ENCODE measurements around the gene SEMA6B.

DNA sequence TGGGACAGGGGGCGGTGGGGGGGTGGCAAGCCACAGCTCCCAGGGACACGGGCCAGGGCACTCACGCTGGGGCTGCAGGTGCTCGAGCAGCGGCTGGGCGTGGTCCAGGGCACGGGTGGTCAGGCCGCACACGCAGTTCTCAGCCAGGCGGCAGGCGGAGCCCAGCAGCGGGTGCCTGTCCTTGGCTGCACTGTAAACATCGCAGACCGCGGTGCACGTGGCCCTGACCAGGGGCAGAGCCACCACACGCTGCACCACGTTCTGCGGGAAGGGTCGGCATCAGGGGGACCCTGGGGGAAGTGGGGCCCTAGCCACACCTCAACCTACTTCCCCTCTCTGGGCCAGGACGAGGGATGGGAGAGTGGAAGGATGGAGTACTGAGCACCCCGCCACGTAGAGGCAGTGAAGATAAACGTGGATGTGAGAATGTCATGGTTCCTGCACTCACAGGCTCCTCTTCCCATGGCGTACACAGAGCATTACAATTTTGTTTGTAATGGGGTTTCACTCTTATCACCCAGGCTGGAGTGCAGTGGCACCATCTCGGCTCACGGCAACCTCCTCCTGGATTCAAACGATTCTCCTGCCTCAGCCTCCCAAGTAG lies 27.8 kb downstream of the SEMA6B start:
- TF ChIP-seq CTCF (IDR thresholded peaks at IDR 0.05; ENCODE audit: poor library complexity) (no peak), EZH2phosphoT487 (IDR thresholded peaks at IDR 0.05; ENCODE audit: low read depth, severe bottlenecking, unreplicated experiment) (no peak)

All from hepatocyte (in vitro differentiated cells).